Measurements from ENCODE around the gene STK32B. TPM values are rescaled to one million over a fixed set of nuclear protein-coding genes. Genes with fewer than 3 reads are reported as not detected.

Gene STK32B
- polyA plus RNA-seq, 2 of the 4 experiments (the other 2 are of a cell fraction), result 7.6 to 12.1 TPM

- 85% methylated on average over 3 of the region's 3 CpGs for WGBS (ENCODE audit: missing lambda C conversion rate)
- Histone ChIP-seq H3K4me2 (no peak overlapping the region), H3K4me3 (no peak overlapping the region), H3K4me1 (no peaks in the 10 kb centered on the region), H3K27ac (no peak overlapping the region), H3K9me3 (no peaks in the 10 kb centered on the region)
- FAIRE-seq, result no peak
- no peak for ATAC-seq
- DNase-seq (ENCODE audit: low read depth in 1 of 2, low spot score in 1 of 2), result no peak
- TF ChIP-seq E2F6 (IDR thresholded peaks at IDR 0.05; ENCODE audit: borderline replicate concordance, low read depth), result no peak
- CTCF ChIA-PET, result no interaction called here
- POLR2A ChIA-PET, result no interaction called here
Measured at GRCh38 chr4:5330339-5330989, 279.2 kb downstream of the STK32B start.

- DNase-seq (ENCODE audit: low read depth in 1 of 2, low spot score in 1 of 2) (no peak), ATAC-seq (no peak), FAIRE-seq (no peak)
- no peak overlapping the region for H3K4me2 ChIP-seq
- TF ChIP-seq TFCP2L1 (CRISPR knock-in tag; IDR thresholded peaks at IDR 0.05), result no peak
- TF ChIP-seq KDM1A (IDR thresholded peaks at IDR 0.05; ENCODE audit: low read depth), result no peak
- ChIA-PET POLR2A (no interaction called here), CTCF (no interaction called here)
- WGBS (ENCODE audit: missing lambda C conversion rate), result 42% methylated on average over 2 of the region's 2 CpGs
- no peak overlapping the region for H3K4me3 ChIP-seq
- H3K4me1 ChIP-seq, result no peaks in the 10 kb centered on the region
- H3K9me3 ChIP-seq, result no peaks in the 10 kb centered on the region
- no peak overlapping the region for H3K27ac ChIP-seq
Measured at GRCh38 chr4:5337731-5338130, 286.5 kb downstream of the STK32B start.

- WGBS (ENCODE audit: missing lambda C conversion rate), result 36% methylated on average over 1 of the region's 1 CpG
- ChIA-PET POLR2A (no interaction called here), CTCF (no interaction called here)
- H3K4me2 ChIP-seq, result no peak overlapping the region
- H3K9me3 ChIP-seq, result no peaks in the 10 kb centered on the region
- no peak for TF ChIP-seq JUNB (IDR thresholded peaks at IDR 0.05)
- TF ChIP-seq HES2 (IDR thresholded peaks at IDR 0.05), result no peak
- TF ChIP-seq BCL3 (IDR thresholded peaks at IDR 0.05), result no peak
- no peak for TF ChIP-seq RAD21 (conservative IDR thresholded peaks at IDR 0.05 in 1 of 2, IDR thresholded peaks at IDR 0.05 in 1 of 2)
- TF ChIP-seq CBX2 (IDR thresholded peaks at IDR 0.05; ENCODE audit: borderline replicate concordance, low read depth), result no peak
- no peak for TF ChIP-seq MAFK (IDR thresholded peaks at IDR 0.05; ENCODE audit: partially characterized antibody)
- TF ChIP-seq HDAC2 (IDR thresholded peaks at IDR 0.05), result no peak
- TF ChIP-seq ZC3H11A (IDR thresholded peaks at IDR 0.05), result no peak
- TF ChIP-seq ZNF302 (CRISPR knock-in tag; IDR thresholded peaks at IDR 0.05), result no peak
- no peak for TF ChIP-seq EP300 (IDR thresholded peaks at IDR 0.05)
- TF ChIP-seq EHF (CRISPR knock-in tag; IDR thresholded peaks at IDR 0.05), result no peak
- no peak for TF ChIP-seq MYC (IDR thresholded peaks at IDR 0.05; ENCODE audit: borderline replicate concordance, low read length)
- no peak for TF ChIP-seq MAZ (IDR thresholded peaks at IDR 0.05; ENCODE audit: borderline replicate concordance, low read depth, low read length)
- TF ChIP-seq POLR2AphosphoS2 (conservative IDR thresholded peaks at IDR 0.05; ENCODE audit: low read length), result no peak
- no peak for TF ChIP-seq ZSCAN20 (CRISPR knock-in tag; IDR thresholded peaks at IDR 0.05)
- no peak for ATAC-seq
- no peak for FAIRE-seq
- H3K27ac ChIP-seq, result no peak overlapping the region
- no peaks in the 10 kb centered on the region for H3K4me1 ChIP-seq
- no peak overlapping the region for H3K4me3 ChIP-seq
- DNase-seq (ENCODE audit: low read depth in 1 of 2, low spot score in 1 of 2), result no peak
Measured at GRCh38 chr4:5338531-5338930, 287.3 kb downstream of the STK32B start.

- TF ChIP-seq PBX3 (IDR thresholded peaks at IDR 0.05) (no peak), HEYL (CRISPR knock-in tag; IDR thresholded peaks at IDR 0.05) (no peak), CTCF (IDR thresholded peaks at IDR 0.05) (no peak), FOSL2 (IDR thresholded peaks at IDR 0.05) (no peak), FOSL2 (CRISPR knock-in tag; IDR thresholded peaks at IDR 0.05) (no peak), FOXS1 (CRISPR knock-in tag; IDR thresholded peaks at IDR 0.05) (no peak)
- FAIRE-seq (no peak), DNase-seq (ENCODE audit: low read depth in 1 of 2, low spot score in 1 of 2) (no peak), ATAC-seq (no peak)
- ChIA-PET POLR2A (no interaction called here), CTCF (no interaction called here)
- 89% methylated on average over 4 of the region's 6 CpGs for WGBS (ENCODE audit: missing lambda C conversion rate)
- H3K27ac ChIP-seq, result no peak overlapping the region
- no peak overlapping the region for H3K4me3 ChIP-seq
- no peaks in the 10 kb centered on the region for H3K4me1 ChIP-seq
- no peak overlapping the region for H3K4me2 ChIP-seq
- no peaks in the 10 kb centered on the region for H3K9me3 ChIP-seq
Measured at GRCh38 chr4:5340991-5341451, 289.7 kb downstream of the STK32B start.

Measured in A549 (cell line).